OCI-M2 (cell line): ENCODE data around the gene SF3A1.

ENCODE experiments used
- DNase-seq: peaks from one replicate; lab custom pipeline; 2025; ENCODE audit not compliant: unreplicated experiment; lab: John Stamatoyannopoulos, UW

SF3A1 gene

GRCh38 chr22:30305906-30306626, 50.6 kb downstream of the SF3A1 start:
- no peak for DNase-seq

GRCh38 chr22:30305519-30305905, 51.2 kb downstream of the SF3A1 start:
- no peak for DNase-seq

GRCh38 chr22:30304495-30305244, 52.0 kb downstream of the SF3A1 start:
- DNase-seq = no peak

- DNase-seq = no peak
These were observed 53.9 kb downstream of the SF3A1 start for GRCh38 chr22:30302810-30303138.

- no peak for DNase-seq
These were observed 54.5 kb downstream of the SF3A1 start for GRCh38 chr22:30301995-30302809.

- DNase-seq = no peak
These were observed 57.4 kb downstream of the SF3A1 start for GRCh38 chr22:30299322-30299721.

- DNase-seq = no peak
These were observed 58.5 kb downstream of the SF3A1 start for GRCh38 chr22:30297991-30298701.

- no peak for DNase-seq
These were observed 59.3 kb downstream of the SF3A1 start for GRCh38 chr22:30297276-30297990.

- no peak for DNase-seq
These were observed 59.9 kb downstream of the SF3A1 start for GRCh38 chr22:30296833-30297232.

- DNase-seq = no peak
These were observed 60.4 kb downstream of the SF3A1 start for GRCh38 chr22:30296324-30296723.

- DNase-seq = no peak
These were observed 61.1 kb downstream of the SF3A1 start for GRCh38 chr22:30295576-30295975.

- DNase-seq = no peak
These were observed 61.9 kb downstream of the SF3A1 start for GRCh38 chr22:30294830-30295229.

GRCh38 chr22:30294066-30294465, 62.6 kb downstream of the SF3A1 start:
- no peak for DNase-seq

- DNase-seq = no peak
These were observed 63.7 kb downstream of the SF3A1 start for GRCh38 chr22:30293026-30293425.

GRCh38 chr22:30292069-30292970, 64.4 kb downstream of the SF3A1 start:
- DNase-seq = no peak

GRCh38 chr22:30291058-30291892, 65.4 kb downstream of the SF3A1 start:
- no peak for DNase-seq

GRCh38 chr22:30290342-30291057, 66.2 kb downstream of the SF3A1 start:
- no peak for DNase-seq

- DNase-seq = no peak
These were observed 66.7 kb downstream of the SF3A1 start for GRCh38 chr22:30289980-30290313.
